CMK (cell line): ENCODE results near the gene PPP2R2C.

Experiments
- DNase-seq: peaks from one replicate; pipeline ENCODE4 v3.0.0-alpha.2; 2010; ENCODE audit warnings: low read depth

PPP2R2C gene

GRCh38 chr4:6342530-6343293 lies 129.7 kb downstream of the PPP2R2C start:
- DNase-seq = no peak

- no peak for DNase-seq
Observed at GRCh38 chr4:6341696-6342095, 130.7 kb downstream of the PPP2R2C start.

- DNase-seq = no peak
Observed at GRCh38 chr4:6340446-6341015, 131.9 kb downstream of the PPP2R2C start.

- no peak for DNase-seq
Observed at GRCh38 chr4:6339818-6340445, 132.5 kb downstream of the PPP2R2C start.

GRCh38 chr4:6338951-6339817 lies 133.2 kb downstream of the PPP2R2C start:
- DNase-seq = no peak

- DNase-seq = no peak
Observed at GRCh38 chr4:6338175-6338950, 134.1 kb downstream of the PPP2R2C start.

GRCh38 chr4:6337331-6337935 lies 135.0 kb downstream of the PPP2R2C start:
- DNase-seq = no peak

- DNase-seq = no peak
Observed at GRCh38 chr4:6336166-6336565, 136.2 kb downstream of the PPP2R2C start.

- DNase-seq = no peak
Observed at GRCh38 chr4:6335040-6335590, 137.3 kb downstream of the PPP2R2C start.

GRCh38 chr4:6334203-6334887 lies 138.1 kb downstream of the PPP2R2C start:
- no peak for DNase-seq

- no peak for DNase-seq
Observed at GRCh38 chr4:6333301-6334202, 138.9 kb downstream of the PPP2R2C start.

GRCh38 chr4:6332669-6333050 lies 139.8 kb downstream of the PPP2R2C start:
- DNase-seq = no peak

- DNase-seq = no peak
Observed at GRCh38 chr4:6332042-6332668, 140.3 kb downstream of the PPP2R2C start.

GRCh38 chr4:6331468-6331867 lies 140.9 kb downstream of the PPP2R2C start:
- DNase-seq = no peak

GRCh38 chr4:6331018-6331417 lies 141.4 kb downstream of the PPP2R2C start:
- no peak for DNase-seq

- no peak for DNase-seq
Observed at GRCh38 chr4:6330384-6330767, 142.0 kb downstream of the PPP2R2C start.

GRCh38 chr4:6329478-6330383 lies 142.7 kb downstream of the PPP2R2C start:
- DNase-seq = no peak

GRCh38 chr4:6328526-6328925 lies 143.9 kb downstream of the PPP2R2C start:
- DNase-seq = no peak
